RPMI8226 (cell line): ENCODE results near the gene NFYB.

Source experiments
- DNase-seq: peaks from one replicate; pipeline ENCODE4 v3.0.0-alpha.2; 2015

The NFYB gene

GRCh38 chr12:104109446-104110271, 28.4 kb downstream of the NFYB start:
- DNase-seq = no peak

- DNase-seq = peak; percentile 73
Measured at GRCh38 chr12:104108755-104109445, 29.1 kb downstream of the NFYB start.

- DNase-seq = no peak
Measured at GRCh38 chr12:104106965-104107364, 31.0 kb downstream of the NFYB start.

GRCh38 chr12:104105461-104105860, 32.5 kb downstream of the NFYB start:
- no peak for DNase-seq

- DNase-seq = no peak
Measured at GRCh38 chr12:104097954-104098353, 40.1 kb downstream of the NFYB start.

GRCh38 chr12:104095289-104095688, 42.7 kb downstream of the NFYB start:
- no peak for DNase-seq

- no peak for DNase-seq
Measured at GRCh38 chr12:104094284-104094683, 43.7 kb downstream of the NFYB start.

GRCh38 chr12:104091136-104091535, 46.9 kb downstream of the NFYB start:
- no peak for DNase-seq

GRCh38 chr12:104090685-104091084, 47.3 kb downstream of the NFYB start:
- DNase-seq = no peak

GRCh38 chr12:104083769-104084475, 54.1 kb downstream of the NFYB start:
- no peak for DNase-seq

- DNase-seq = no peak
Measured at GRCh38 chr12:104080764-104081163, 57.2 kb downstream of the NFYB start.

- DNase-seq = no peak
Measured at GRCh38 chr12:104079024-104079423, 59.0 kb downstream of the NFYB start.

GRCh38 chr12:104073699-104074098, 64.3 kb downstream of the NFYB start:
- DNase-seq = no peak

GRCh38 chr12:104072099-104072498, 65.9 kb downstream of the NFYB start:
- no peak for DNase-seq
